HepG2 (cell line): Measurements from ENCODE around the gene MPV17L2. TPM values are rescaled to one million over a fixed set of nuclear protein-coding genes. Genes with fewer than 3 reads are reported as not detected.

Experiments
- ATAC-seq: fragments of 200-7000 bp; cut with Tn5 transposase; 3 replicates; pipeline ENCODE4 v1.9.1; 2020; ENCODE audit warnings: mild to moderate bottlenecking, moderate library complexity
- BruUV-seq: library from RNA; stranded (reverse); fragments of 400-500 nt; replicated peaks from 2 replicates; lab custom pipeline; 2021; lab: Mats Ljungman, UMichigan
- CTCF ChIA-PET: fragments of 300-600 bp; formaldehyde crosslinking; extraction: SDS; loops from one replicate; lab custom pipeline; 2021; ENCODE audit warnings: low total read pairs, inconsistent platforms, low intra/inter-chr PET ratio; lab: Yijun Ruan, JAX
- POLR2A ChIA-PET: fragments of 350-600 bp; sonication (Branson Sonifier 250); formaldehyde crosslinking; loops from one replicate; lab custom pipeline; 2020; ENCODE audit warnings: antibody characterized with exemption, inconsistent platforms; lab: Yijun Ruan, JAX
- DNase-seq: peaks from one replicate; pipeline ENCODE4 v3.0.0-alpha.2; 2015; ENCODE audit warnings: low spot score
- FAIRE-seq: peaks from 3 replicates; lab custom pipeline; 2011; peaks lifted over from hg19 to GRCh38; lab: Jason Lieb, UNC
- H2AFZ ChIP-seq: one replicate; pipeline ENCODE4 v1.6.1; 2011; ENCODE audit warnings: low read length, inconsistent platforms
- H3K27ac ChIP-seq: fragments of 300-600 bp; 3 replicates; pipeline ENCODE4 v1.8.0; 2011; ENCODE audit warnings: mixed run types, mild to moderate bottlenecking, mixed read lengths, low read length, inconsistent platforms; ENCODE audit not compliant: insufficient read depth; ENCODE audit errors: extremely low read length
- H3K27me3 ChIP-seq, 2 experiments: fragments of 200-600 bp in 1 of 2; 2 replicates in 1 of 2; 3 replicates in 1 of 2; pipeline versions ENCODE4 v1.6.0 to v1.8.0; 2011; ENCODE audit warnings: low read length in 2 of 2, mild to moderate bottlenecking in 2 of 2, moderate library complexity in 2 of 2, inconsistent platforms in 1 of 2; ENCODE audit not compliant: insufficient read depth in 2 of 2, control insufficient read depth in 1 of 2
- H3K36me3 ChIP-seq, 2 experiments: fragments of 200-600 bp in 1 of 2; replicated peaks in 1 of 2; 2 replicates in 1 of 2; 3 replicates in 1 of 2; pipeline versions ENCODE4 v1.5.1 to v1.8.0; 2011; ENCODE audit warnings: low read length in 2 of 2, inconsistent platforms in 1 of 2; ENCODE audit not compliant: insufficient read depth in 2 of 2, control insufficient read depth in 1 of 2
- H3K4me1 ChIP-seq: 2 replicates; pipeline ENCODE4 v1.5.1; 2012; ENCODE audit warnings: low read length, inconsistent platforms; ENCODE audit not compliant: insufficient read depth
- H3K4me2 ChIP-seq: 2 replicates; pipeline ENCODE4 v1.6.0; 2011; ENCODE audit warnings: low read depth, low read length, inconsistent platforms
- H3K4me3 ChIP-seq, 3 experiments: fragments of 200-600 bp in 1 of 3; sonication (generic), shearing (Covaris generic) in 1 of 3; replicated peaks in 1 of 3; 2 replicates each; pipeline ENCODE4 v1.5.1; 2011 to 2016; ENCODE audit warnings: low read length in 3 of 3, inconsistent platforms in 2 of 3, low read depth in 2 of 3, mild to moderate bottlenecking in 2 of 3, control low read depth in 1 of 3, mixed read lengths in 1 of 3; ENCODE audit not compliant: insufficient read depth in 1 of 3
- H3K79me2 ChIP-seq: one replicate; pipeline ENCODE4 v1.6.1; 2011; ENCODE audit warnings: low read length, inconsistent platforms; ENCODE audit not compliant: insufficient read depth
- H3K9ac ChIP-seq: 2 replicates; pipeline ENCODE4 v1.6.0; 2011; ENCODE audit warnings: mild to moderate bottlenecking, low read depth, low read length, inconsistent platforms; ENCODE audit not compliant: insufficient read depth
- H3K9me3 ChIP-seq: 2 replicates; pipeline ENCODE4 v1.5.1; 2012; ENCODE audit warnings: mild to moderate bottlenecking, low read length
- H4K20me1 ChIP-seq: 2 replicates; pipeline ENCODE4 v1.6.0; 2011; ENCODE audit warnings: inconsistent platforms, mild to moderate bottlenecking, low read length, moderate library complexity; ENCODE audit not compliant: insufficient read depth
- CBFB ChIP-seq: sonication (generic); formaldehyde crosslinking; IDR thresholded peaks from 2 replicates; pipeline ENCODE4 v1.4.0; 2020; ENCODE audit warnings: missing genetic modification reagents
- HNRNPLL ChIP-seq: fragments of 200-400 bp; formaldehyde crosslinking; IDR thresholded peaks from 2 replicates; pipeline ENCODE4 v1.6.1; 2017; ENCODE audit warnings: mild to moderate bottlenecking, low read depth, low read length; ENCODE audit not compliant: poor library complexity, severe bottlenecking
- HOXA9 ChIP-seq: sonication (generic); formaldehyde crosslinking; IDR thresholded peaks from 2 replicates; pipeline ENCODE4 v1.8.1; 2022; ENCODE audit warnings: missing genetic modification reagents, mild to moderate bottlenecking, moderate library complexity, borderline replicate concordance
- LCORL ChIP-seq, 2 experiments: fragments of 450-650 bp in 1 of 2; sonication (generic) in 1 of 2; formaldehyde crosslinking in 1 of 2; IDR thresholded peaks; 2 replicates each; pipeline versions ENCODE4 v1.5.0 to v1.6.1; 2017 to 2020; ENCODE audit warnings: antibody characterized with exemption in 1 of 2, missing genetic modification reagents in 1 of 2
- NFIB ChIP-seq: sonication (generic); formaldehyde crosslinking; IDR thresholded peaks from 2 replicates; pipeline ENCODE4 v1.9.0; 2021; ENCODE audit warnings: missing genetic modification reagents, mild to moderate bottlenecking, borderline replicate concordance
- NR2F2 ChIP-seq: IDR thresholded peaks from 2 replicates; pipeline ENCODE4 v1.6.1; 2012; ENCODE audit warnings: low read depth, inconsistent platforms, borderline replicate concordance
- PRDM10 ChIP-seq: sonication (generic); formaldehyde crosslinking; IDR thresholded peaks from 2 replicates; pipeline ENCODE4 v1.4.0; 2020; ENCODE audit warnings: low read depth, missing genetic modification reagents
- SP4 ChIP-seq: sonication (generic); formaldehyde crosslinking; IDR thresholded peaks from 2 replicates; pipeline ENCODE4 v1.8.1; 2023; ENCODE audit warnings: mild to moderate bottlenecking, missing genetic modification reagents
- SP5 ChIP-seq: IDR thresholded peaks from 2 replicates; pipeline ENCODE4 v1.6.1; 2016; ENCODE audit warnings: low read depth, borderline replicate concordance
- ZNF274 ChIP-seq: sonication (generic); formaldehyde crosslinking; IDR thresholded peaks from 2 replicates; pipeline ENCODE4 v1.5.1; 2020; ENCODE audit warnings: mild to moderate bottlenecking, missing genetic modification reagents
- ZNF354B ChIP-seq: sonication (generic); formaldehyde crosslinking; IDR thresholded peaks from 2 replicates; pipeline ENCODE4 v1.8.0; 2022; ENCODE audit warnings: mild to moderate bottlenecking, missing genetic modification reagents
- ZNF563 ChIP-seq: sonication (generic); formaldehyde crosslinking; IDR thresholded peaks from 2 replicates; pipeline ENCODE4 v1.8.0; 2022; ENCODE audit warnings: mild to moderate bottlenecking, moderate library complexity, missing genetic modification reagents
- WGBS: methylation state at CpG from one replicate; pipeline ENCODE4 v1.1.6; 2017; ENCODE audit warnings: low lambda C conversion rate; 5-methylcytosine and 5-hydroxymethylcytosine counted together
- in situ Hi-C: cut with HindIII; loops from 2 replicates; pipeline ENCODE4 v1.10.0; 2017; ENCODE audit warnings: low pct_unique_long_range_greater_than_20kb; ENCODE audit not compliant: extremely low pct_ligation_motif_present
- intact Hi-C: fragments of 100-400 bp; cut with micrococcal nuclease; formaldehyde crosslinking; loops from one replicate; pipeline ENCODE4 v1.10.0; 2022; ENCODE audit not compliant: unreplicated experiment
- polyA plus RNA-seq, 8 experiments: library from polyadenylated mRNA; depleted of rRNA in 3 of 8; stranded (reverse) in 7 of 8; unstranded in 1 of 8; fragments of >200 nt; fragmentation: Illumina TruSeq in 4 of 8; extraction: Trizol in 4 of 8; gene quantifications; 2 replicates each; pipeline versions ENCODE4 v1.2.1 to v1.2.3, GENCODE V29; 2011 to 2016; ENCODE audit warnings: low read depth in 4 of 8, missing spikeins in 1 of 8, mixed read lengths in 1 of 8; ENCODE audit not compliant: insufficient read depth in 1 of 8
- total RNA-seq, 5 experiments: library from RNA; depleted of rRNA; stranded (reverse); fragments of >200 nt; fragmentation: Illumina TruSeq; extraction: Trizol; gene quantifications; 2 replicates each; pipeline ENCODE4 v1.2.3, GENCODE V29; 2016; ENCODE audit warnings: low read depth in 1 of 5

MPV17L2 gene
- total and polyA plus RNA-seq, 2 of the 13 experiments (the other 11 are each of a cell fraction or from before 2014, with no cell fraction given) = 13.6 to 16.7 TPM

- peak; percentile 96 for TF ChIP-seq PRDM10 (CRISPR knock-in tag)
- 0 out of 2 replicates have a peak, but pooled peaks have one; percentile 10 for TF ChIP-seq NR2F2
- TF ChIP-seq SP4 (CRISPR knock-in tag) = peak; percentile 20; the same call in 1 of the 2 replicates
- TF ChIP-seq, all 625 proteins: peak for 19
These were observed 11.6 kb downstream of the MPV17L2 start (continued) for GRCh38 chr19:18204394-18205199.

- CTCF ChIA-PET = no interaction called here
- Histone ChIP-seq H2AFZ (no peak overlapping the region), H3K4me2 (peak overlapping the region; percentile 87), H3K9me3 (no peaks in the 10 kb centered on the region), H3K9ac (peak overlapping the region; percentile 73), H3K27ac (peak overlapping the region; percentile 60), H3K4me3 (peak overlapping the region; percentile 73 to 76 (median 73)), H4K20me1 (no peaks in the 10 kb centered on the region), H3K36me3 (peaks cover 2% of the 10 kb centered on the region in 2 experiments; a peak in 1 of 5 replicates), H3K4me1 (peaks cover 13% of the 10 kb centered on the region), H3K79me2 (no peaks in the 10 kb centered on the region), H3K27me3 (peaks cover 0 to 8% of the 10 kb centered on the region in 2 experiments; a peak in 1 of 5 replicates)
- DNase-seq (no peak), ATAC-seq (peak; percentile 8; the same call in 2 of the 3 replicates), FAIRE-seq (no peak)
- BruUV-seq = no TSS peak
- 44% methylated on average over 33 of the region's 36 CpGs for WGBS
- intact Hi-C loops (loop anchor here (5.0 kb wide), 1 partner anchor 207 kb away; no protein-coding TSS in a partner anchor), in situ Hi-C loops (loop anchor here (5.0 to 10.0 kb wide), 2 partner anchors 47 to 209 kb away; partner anchors contain the start of gene SSBP4)
- POLR2A ChIA-PET = interaction anchor here (1.0 to 4.0 kb wide), 8 partner anchors 13 to 346 kb away, joined by 3 to 27 read pairs (median 6); partner anchors contain the start of genes GDF15, IQCN, JUND and MPV17L2
- TF ChIP-seq SP5 (CRISPR knock-in tag) = 0 out of 2 replicates have a peak, but pooled peaks have one; percentile 43
- no peak for TF ChIP-seq CBFB
- no peak for TF ChIP-seq ZNF274 (CRISPR knock-in tag)
- TF ChIP-seq ZNF563 (CRISPR knock-in tag) = 0 out of 2 replicates have a peak, but pooled peaks have one; percentile 4
- peak; percentile 30 for TF ChIP-seq HNRNPLL
- no peak for TF ChIP-seq NFIB (CRISPR knock-in tag)
- TF ChIP-seq LCORL (IDR thresholded peaks at IDR 0.05) = no peak
- TF ChIP-seq LCORL (CRISPR knock-in tag; IDR thresholded peaks at IDR 0.05) = peak; percentile 42; the same call in 1 of the 2 replicates
- no peak for TF ChIP-seq HOXA9 (CRISPR knock-in tag)
- no peak for TF ChIP-seq ZNF354B (CRISPR knock-in tag)
These were observed 12.3 kb downstream of the MPV17L2 start for GRCh38 chr19:18205200-18205892.
